T-helper 22 cell (primary cell): ENCODE measurements around the gene CDH22.

Experiments
- DNase-seq: peaks from one replicate; pipeline ENCODE4 v3.0.0-alpha.2; 2020; ENCODE audit warnings: low read depth

Gene CDH22

GRCh38 chr20:46323557-46323956 is 15.3 kb upstream of the CDH22 start:
- no peak for DNase-seq

DNA sequence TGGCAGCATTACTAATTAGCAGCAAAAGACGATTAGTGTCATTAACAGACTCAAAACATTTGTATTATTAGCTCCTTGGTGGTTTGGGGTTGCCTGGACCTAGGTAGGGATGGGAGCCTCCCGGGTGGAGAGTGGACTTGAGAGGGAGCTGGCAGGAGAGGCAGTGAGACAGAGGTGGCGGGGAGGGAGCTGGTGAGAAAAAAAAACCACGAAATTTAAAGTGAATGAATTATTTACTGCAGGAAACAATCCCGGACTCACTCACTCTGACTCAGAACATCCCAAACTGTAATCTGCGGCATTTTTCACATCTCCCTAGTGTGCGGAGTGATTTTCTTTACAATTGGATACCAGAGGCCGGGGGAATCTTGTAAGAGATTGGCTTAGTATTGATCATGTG is 14.3 kb upstream of the CDH22 start:
- DNase-seq = no peak

DNA sequence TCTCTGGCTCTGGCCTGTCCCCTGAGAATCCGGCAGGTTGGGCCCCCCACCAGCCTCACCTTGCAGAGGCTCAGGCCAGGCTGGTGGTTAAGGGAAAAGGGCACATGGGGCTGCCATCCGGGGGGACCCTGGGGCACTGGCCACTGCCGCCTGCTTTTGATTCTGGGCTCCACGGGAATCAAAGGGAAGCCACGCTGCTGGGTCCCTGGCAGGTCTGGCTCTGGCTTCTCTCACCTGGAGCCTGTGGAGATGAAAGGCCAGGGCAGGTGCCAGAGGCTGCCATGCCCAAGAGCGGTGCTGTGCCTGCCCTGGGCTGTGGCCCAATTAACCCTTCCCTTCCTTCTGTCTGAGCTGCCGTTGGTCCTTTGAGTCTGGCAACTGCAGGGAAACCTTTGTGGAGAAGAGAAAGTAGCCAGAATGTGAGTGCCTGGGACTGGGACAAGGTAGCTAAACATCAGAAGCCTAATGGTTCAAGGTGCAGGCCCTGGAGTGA is 9.4 kb upstream of the CDH22 start:
- no peak for DNase-seq

DNA sequence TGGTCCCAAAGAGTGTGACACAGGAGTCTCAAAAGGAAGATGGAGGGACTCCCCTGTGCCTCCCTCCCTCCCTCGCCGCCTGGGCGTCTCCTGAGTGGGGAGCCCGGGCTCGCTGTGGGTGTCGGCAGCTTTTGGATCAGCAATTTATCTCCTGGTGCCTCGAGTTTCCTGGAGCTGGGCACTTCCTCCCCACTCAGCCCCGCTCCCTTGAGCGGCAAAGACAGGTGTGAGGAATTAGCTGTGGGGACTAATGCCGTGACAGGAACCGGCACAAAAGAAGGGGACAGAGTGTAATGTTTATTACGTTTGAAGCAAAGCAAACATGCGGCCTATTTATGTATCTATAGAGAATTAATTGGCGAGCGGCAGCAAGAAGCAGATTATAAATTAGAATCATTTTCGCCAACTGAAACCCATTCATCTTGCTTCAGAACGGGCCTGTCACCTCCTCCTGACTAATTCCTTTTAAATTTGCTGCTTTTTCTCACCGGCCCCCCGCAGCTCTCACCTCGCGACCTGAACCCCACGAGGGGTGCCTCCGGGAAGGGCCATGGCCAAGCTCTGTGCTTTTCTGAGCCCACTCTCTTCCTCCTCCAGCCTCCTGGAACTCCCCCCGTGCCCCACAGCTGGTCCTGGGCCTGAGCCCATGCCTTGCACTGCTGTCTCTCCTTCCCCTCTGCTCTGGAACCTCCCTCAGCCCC is 8.8 kb upstream of the CDH22 start:
- no peak for DNase-seq

DNA sequence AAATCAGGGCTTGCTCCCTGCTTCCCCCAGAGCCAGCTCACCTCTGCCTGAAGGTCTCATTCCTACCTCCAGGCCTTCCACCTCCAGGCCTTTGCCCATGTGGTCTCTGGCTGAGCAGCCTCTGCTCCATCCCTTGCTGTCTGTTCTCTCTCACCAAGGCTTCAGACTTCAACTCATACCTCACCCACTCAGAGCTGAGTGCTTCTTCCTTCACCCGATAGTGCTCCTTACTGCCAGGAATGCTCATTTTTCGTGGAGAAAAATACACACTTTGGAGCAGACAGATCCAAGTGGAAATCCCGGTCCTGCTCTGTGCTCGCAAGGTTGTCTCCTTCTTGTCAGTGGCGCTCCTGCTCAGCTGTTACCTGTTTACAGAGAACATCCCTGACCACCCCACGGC is 7.0 kb upstream of the CDH22 start:
- DNase-seq = no peak

- DNase-seq = no peak
These were observed 4.9 kb upstream of the CDH22 start for GRCh38 chr20:46312945-46313861.

GRCh38 chr20:46312075-46312944 is 4.0 kb upstream of the CDH22 start:
- no peak for DNase-seq

DNA sequence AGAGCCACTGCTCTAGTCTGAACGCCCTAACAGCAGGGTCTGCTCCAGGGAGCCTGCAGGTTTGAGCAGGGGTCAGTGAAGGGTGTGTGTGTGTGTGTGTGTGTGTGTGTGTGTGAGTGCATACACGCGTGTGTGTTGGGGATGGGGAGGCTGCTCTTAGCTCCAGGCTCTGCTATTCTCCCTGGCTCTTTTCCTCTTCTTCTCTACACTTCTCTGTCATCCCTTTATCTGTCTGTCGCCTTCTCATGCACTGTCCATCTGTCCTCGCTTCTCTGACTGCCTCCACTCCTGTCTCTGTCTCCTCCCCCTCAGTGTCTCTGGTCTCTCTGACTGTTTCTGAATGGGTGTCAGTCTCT is 3.4 kb upstream of the CDH22 start:
- DNase-seq = no peak

GRCh38 chr20:46311039-46311650 is 2.8 kb upstream of the CDH22 start:
- DNase-seq = no peak

DNA sequence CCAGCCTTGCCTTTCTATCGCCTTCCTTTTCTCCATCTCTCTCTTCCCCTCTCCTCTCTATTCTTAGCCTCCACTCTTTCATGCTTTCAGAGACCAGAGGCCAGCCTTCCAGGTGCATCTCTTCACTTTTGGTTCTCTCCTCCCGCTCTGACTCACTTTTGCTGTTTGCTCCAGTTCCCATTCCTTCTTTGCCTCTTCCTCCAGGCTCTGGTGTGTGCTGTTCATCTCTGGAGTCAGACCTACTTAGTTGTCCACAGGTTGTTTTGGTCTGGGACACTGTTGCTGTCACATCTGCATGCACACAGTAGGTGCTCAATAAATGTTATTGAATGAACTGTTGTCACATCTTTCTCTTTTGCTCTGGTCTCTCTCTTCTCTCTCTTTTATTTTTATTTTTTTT is 1.6 kb upstream of the CDH22 start:
- DNase-seq = no peak

DNA sequence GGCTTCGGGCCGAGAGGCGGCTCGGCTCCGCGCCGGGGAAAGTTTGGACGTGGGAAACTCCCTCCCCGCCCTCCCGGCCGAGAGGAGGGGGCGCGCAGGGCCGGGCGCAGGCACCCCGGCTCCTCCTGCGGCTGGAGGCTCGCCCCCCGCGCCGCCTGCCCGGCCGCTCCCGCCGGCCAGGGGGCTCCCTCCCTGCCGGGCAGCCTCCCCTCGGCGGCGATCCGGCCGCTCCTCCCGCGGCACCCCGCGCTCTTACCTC is 370 bp downstream of the CDH22 start:
- no peak for DNase-seq

DNA sequence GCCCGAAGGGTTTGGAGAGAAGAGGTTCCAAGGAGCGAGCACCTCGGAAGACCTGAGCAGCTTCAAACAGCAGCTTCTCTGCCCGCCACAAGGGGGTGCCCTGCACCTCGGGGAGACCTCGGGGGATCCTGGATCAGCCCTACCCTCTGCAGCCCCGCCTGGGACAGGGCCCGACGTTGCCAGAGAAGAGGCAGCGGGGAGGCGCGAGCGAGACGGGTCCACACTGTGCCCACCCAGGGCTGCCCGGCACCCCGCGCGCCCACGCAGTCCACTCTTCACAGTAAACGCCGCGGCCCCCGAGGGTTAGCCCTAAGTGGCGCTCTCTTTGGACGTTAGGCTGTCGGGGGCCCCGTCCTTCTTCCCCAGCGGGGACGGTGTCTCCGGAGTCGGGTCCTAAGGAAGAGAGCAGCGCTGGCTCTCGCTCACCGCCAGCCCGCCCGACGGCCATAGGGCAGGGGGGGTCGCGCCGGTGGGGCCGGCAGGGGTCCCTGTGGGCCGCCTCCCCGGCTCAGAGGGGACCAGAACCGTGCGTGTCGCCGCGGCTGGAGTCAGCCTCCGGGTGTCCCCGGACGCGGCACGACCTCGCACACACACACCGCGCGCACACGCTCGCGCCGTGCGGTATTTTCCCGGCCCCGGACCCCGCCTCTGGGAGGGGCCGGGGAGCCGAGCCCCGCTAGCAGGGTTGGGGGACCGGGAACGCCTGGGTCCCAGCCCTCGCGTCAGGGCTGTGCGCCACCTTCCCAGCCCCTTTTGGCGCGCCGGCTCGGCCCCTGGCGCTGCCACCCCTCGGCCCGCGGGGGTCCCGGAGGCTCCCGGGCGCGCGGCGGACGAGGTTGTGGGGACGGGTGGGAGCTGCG is 929 bp downstream of the CDH22 start:
- DNase-seq = peak; percentile 48

DNA sequence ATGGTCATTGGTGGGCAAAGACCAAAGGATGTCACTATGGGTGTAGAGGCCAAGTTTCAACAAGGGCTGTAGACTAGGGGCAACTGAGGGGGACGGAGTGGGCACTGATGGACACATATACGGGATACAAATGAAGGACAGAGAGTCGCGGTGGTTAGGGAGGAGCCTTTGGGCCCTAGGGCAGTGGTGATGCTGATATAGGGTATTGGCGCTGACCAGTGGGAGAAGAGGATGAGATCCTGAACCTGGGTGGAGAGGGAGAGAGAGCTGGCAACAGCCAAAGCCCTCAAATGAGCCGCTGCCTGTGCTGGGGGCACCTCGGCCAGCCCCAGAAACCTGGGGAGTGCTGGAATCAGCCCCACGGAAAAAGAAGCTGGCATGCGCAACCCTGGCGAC is 1.6 kb downstream of the CDH22 start:
- no peak for DNase-seq

- DNase-seq = no peak
These were observed 2.3 kb downstream of the CDH22 start for GRCh38 chr20:46305973-46306360.

- no peak for DNase-seq
These were observed 2.8 kb downstream of the CDH22 start for GRCh38 chr20:46305331-46305972.

- no peak for DNase-seq
These were observed 3.4 kb downstream of the CDH22 start for GRCh38 chr20:46304852-46305251.

DNA sequence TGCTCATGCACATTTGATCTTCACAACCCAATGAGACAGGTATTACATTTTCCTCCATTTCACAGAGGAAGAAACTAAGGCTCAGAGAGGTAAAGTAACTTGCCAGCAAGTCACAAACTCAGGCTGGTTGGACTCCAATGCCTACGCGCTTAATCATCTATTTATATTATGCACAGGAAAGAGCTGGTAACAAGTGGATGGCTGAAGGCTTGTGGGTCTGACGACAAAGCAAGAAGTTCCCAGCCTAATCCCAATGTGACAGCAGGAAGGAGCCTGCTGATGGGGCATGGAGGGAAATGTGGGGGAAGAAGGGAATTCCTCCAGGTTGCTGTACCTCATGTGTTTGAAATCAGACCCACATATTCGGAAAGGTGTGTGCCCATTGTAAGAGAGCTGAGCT is 3.9 kb downstream of the CDH22 start:
- no peak for DNase-seq

- DNase-seq = no peak
These were observed 4.9 kb downstream of the CDH22 start for GRCh38 chr20:46303176-46303956.

DNA sequence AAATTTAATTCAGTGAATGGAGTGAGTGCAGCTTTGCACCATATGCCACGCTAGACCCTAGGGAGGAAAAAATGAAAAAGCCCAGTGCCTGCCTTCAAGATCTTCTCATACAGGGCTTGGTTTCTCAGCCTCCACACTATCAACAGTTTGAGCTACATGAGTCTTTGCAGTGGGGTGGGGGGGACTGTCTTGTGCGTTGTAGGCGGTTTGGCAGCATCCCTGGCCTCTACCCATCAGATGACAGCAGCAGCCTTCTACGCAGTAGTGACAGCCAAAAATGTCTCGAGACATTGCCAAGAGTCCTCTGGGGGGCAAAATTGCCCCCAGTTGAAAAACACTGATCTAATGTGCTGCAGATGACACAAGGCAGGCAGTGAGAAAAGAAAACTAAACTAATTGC is 6.2 kb downstream of the CDH22 start:
- DNase-seq = no peak

- no peak for DNase-seq
These were observed 8.0 kb downstream of the CDH22 start for GRCh38 chr20:46300281-46300680.
